AG04450 (cell line): Measurements from ENCODE around the gene MARCHF3. TPM values are rescaled to one million over a fixed set of nuclear protein-coding genes. Genes with fewer than 3 reads are reported as not detected.

Experiments used
- CTCF ChIA-PET: fragments of 300-600, 350-600 bp; formaldehyde crosslinking; extraction: SDS; loops from one replicate; lab custom pipeline; 2022; ENCODE audit warnings: antibody characterized with exemption, inconsistent platforms; lab: Charles Lee
- POLR2A ChIA-PET: fragments of 350-600 bp; formaldehyde crosslinking; extraction: SDS; loops from one replicate; lab custom pipeline; 2021; ENCODE audit warnings: antibody characterized with exemption, inconsistent platforms; lab: Yijun Ruan, JAX
- DNase-seq: peaks from one replicate; pipeline ENCODE4 v3.0.0-alpha.2; 2011; ENCODE audit warnings: low read depth, low spot score
- H3K27ac ChIP-seq: one replicate; pipeline ENCODE4 v1.5.1; 2012; ENCODE audit warnings: low read depth, low read length, control low read depth
- H3K27me3 ChIP-seq: one replicate; pipeline ENCODE4 v1.6.0; 2012; ENCODE audit warnings: low read length; ENCODE audit not compliant: control insufficient read depth, insufficient read depth
- H3K4me3 ChIP-seq: 2 replicates; pipeline ENCODE4 v1.5.1; 2011; ENCODE audit warnings: mild to moderate bottlenecking, low read depth, low read length, control low read depth
- H3K9me3 ChIP-seq: 2 replicates; pipeline ENCODE4 v1.5.1; 2012; ENCODE audit warnings: low read length; ENCODE audit not compliant: control insufficient read depth, insufficient read depth
- polyA minus RNA-seq: library from RNA; depleted of rRNA, polyadenylated mRNA; stranded (reverse); fragments of >200 nt; gene quantifications from 2 replicates; pipeline ENCODE4 v1.2.3, GENCODE V29; 2011; rRNA and poly(A)+ RNA removed
- polyA plus RNA-seq: library from polyadenylated mRNA; depleted of rRNA; stranded (reverse); fragments of >200 nt; gene quantifications from 2 replicates; pipeline ENCODE4 v1.2.3, GENCODE V29; 2011; rRNA removed
- TF ChIP-seq, protein P1 (sequence below): IDR thresholded peaks from 2 replicates; pipeline ENCODE4 v1.5.1; 2011; ENCODE audit warnings: low read depth, low read length, control low read depth, inconsistent platforms

The MARCHF3 gene, protein sequence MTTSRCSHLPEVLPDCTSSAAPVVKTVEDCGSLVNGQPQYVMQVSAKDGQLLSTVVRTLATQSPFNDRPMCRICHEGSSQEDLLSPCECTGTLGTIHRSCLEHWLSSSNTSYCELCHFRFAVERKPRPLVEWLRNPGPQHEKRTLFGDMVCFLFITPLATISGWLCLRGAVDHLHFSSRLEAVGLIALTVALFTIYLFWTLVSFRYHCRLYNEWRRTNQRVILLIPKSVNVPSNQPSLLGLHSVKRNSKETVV
- polyA plus RNA-seq (6.7 and 6.8 TPM in 2 replicates), polyA minus RNA-seq (8.5 and 15.1 TPM in 2 replicates)

DNA sequence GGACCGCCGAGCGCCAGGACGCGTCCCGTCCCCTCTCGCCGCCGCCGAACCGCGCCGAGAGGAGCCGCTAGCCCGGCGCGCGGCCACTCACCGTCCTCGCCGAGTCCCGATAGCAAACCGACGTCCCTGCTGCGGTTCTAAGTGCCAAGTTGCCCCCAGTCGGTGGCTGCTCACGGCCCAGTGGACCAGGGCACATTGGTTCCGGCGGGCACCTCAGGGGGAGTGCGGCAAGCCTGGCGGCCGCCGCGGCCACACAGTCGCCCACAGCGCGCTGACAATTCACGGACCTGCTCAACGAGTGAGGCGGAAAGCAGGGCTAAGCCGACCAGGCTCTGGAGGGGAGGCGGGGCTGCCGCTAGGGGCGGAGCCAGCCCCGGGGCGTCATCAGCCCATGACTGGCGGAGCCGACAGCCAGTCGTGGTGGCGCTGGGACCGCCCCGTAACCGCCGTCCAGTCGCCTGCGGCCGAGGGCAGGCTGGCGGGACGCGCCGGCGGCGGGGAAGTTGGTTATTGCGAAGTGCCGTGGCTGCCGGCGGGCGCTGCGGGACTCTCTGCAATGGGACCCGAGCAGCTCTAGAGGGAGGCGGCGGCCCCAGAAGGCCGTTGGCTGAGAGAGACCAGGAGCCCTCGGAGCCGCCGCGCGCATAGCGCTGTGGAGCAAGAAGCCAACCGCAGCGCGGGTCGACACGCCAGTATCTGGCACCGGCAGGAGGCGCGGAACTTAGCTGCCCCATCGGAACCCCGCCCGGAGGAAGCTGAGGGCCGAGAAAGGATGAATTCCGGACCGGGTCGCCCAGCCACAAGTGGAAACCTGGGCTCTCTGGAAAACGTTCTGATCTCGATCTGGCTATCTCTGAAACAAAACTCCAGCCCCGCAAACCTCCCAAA, at the start of gene MARCHF3:
TSS of gene MARCHF3 (minus strand) at position 300 of the 888 bp plus-strand sequence. CDS start 112,387 bp downstream, outside the sequence.
- ChIA-PET POLR2A (interaction anchor here (0.6 kb wide), 2 partner anchors 59 to 93 kb away, joined by 3 to 7 read pairs; no protein-coding TSS in a partner anchor), CTCF (interaction anchor here (1.2 to 2.5 kb wide), 6 partner anchors 14 to 462 kb away, joined by 3 to 11 read pairs (median 6); no protein-coding TSS in a partner anchor)
- H3K27me3 ChIP-seq, result no peaks in the 10 kb centered on the region

DNA sequence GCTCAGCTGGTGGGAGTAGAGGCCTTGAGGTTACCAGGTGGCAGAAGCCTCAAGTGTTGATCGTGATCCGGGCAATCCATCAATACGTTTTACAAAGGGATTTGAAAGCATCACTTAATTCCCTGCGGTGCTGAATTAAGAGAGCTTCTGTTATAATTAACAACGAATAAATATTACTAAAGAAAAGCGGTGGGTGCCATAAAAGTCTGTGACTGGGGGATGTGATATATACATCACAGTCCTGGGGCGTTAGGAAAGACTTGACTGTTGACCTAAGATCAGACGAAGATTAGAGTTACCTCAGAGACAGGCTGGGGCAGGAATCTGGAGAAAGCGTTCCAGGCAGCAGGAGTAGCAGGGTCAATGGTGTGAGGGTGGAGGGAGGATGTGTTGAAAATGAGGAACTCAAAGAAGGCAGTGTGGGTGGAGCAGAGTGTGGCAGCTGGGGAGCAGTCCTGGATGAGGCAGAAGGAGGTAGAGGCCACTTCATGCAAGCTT, 49.7 kb upstream of the MARCHF3 start:
- TF ChIP-seq, protein P1, sequence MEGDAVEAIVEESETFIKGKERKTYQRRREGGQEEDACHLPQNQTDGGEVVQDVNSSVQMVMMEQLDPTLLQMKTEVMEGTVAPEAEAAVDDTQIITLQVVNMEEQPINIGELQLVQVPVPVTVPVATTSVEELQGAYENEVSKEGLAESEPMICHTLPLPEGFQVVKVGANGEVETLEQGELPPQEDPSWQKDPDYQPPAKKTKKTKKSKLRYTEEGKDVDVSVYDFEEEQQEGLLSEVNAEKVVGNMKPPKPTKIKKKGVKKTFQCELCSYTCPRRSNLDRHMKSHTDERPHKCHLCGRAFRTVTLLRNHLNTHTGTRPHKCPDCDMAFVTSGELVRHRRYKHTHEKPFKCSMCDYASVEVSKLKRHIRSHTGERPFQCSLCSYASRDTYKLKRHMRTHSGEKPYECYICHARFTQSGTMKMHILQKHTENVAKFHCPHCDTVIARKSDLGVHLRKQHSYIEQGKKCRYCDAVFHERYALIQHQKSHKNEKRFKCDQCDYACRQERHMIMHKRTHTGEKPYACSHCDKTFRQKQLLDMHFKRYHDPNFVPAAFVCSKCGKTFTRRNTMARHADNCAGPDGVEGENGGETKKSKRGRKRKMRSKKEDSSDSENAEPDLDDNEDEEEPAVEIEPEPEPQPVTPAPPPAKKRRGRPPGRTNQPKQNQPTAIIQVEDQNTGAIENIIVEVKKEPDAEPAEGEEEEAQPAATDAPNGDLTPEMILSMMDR, result no peak
- H3K9me3 ChIP-seq, result no peaks in the 10 kb centered on the region
- POLR2A ChIA-PET, result no interaction called here
- H3K27me3 ChIP-seq, result no peaks in the 10 kb centered on the region
- CTCF ChIA-PET, result no interaction called here
- H3K27ac ChIP-seq, result no peak overlapping the region
- H3K4me3 ChIP-seq, result no peak overlapping the region
- no peak for DNase-seq

More for the DNA sequence above, at the start of gene MARCHF3:
- peak within 1 kb of the TSS; percentile 94 for H3K4me3 ChIP-seq
- peak; percentile 84 for DNase-seq
- no peaks in the 10 kb centered on the region; the same call in 1 of the 2 replicates for H3K9me3 ChIP-seq
- TF ChIP-seq, protein P1, result peak; percentile 40
- H3K27ac ChIP-seq, result peak within 1 kb of the TSS; percentile 60

DNA sequence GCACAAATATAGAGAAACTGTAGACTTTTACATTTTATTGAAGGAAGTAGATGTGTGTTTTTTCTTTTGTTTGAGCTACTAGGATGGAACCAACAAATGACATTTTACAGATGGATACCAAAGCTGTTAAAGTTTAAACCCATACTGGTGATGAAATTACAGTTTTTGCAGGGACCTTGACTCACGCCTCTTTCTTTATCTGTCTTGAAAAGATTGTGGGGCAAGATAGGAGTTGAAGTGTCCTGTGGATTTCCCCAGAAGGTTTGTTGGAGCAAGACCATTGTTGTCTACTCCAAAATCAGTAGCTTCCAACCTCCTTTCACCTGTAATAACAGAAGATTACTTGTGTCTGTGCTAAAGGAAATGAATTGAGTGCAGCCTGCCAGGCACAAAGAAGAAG, 47.0 kb upstream of the MARCHF3 start:
- no peak for DNase-seq
- TF ChIP-seq, protein P1, result no peak
- H3K27me3 ChIP-seq, result no peaks in the 10 kb centered on the region
- H3K27ac ChIP-seq, result no peak overlapping the region
- ChIA-PET CTCF (no interaction called here), POLR2A (no interaction called here)
- H3K9me3 ChIP-seq, result no peaks in the 10 kb centered on the region; the same call in 1 of the 2 replicates
- H3K4me3 ChIP-seq, result no peak overlapping the region

DNA sequence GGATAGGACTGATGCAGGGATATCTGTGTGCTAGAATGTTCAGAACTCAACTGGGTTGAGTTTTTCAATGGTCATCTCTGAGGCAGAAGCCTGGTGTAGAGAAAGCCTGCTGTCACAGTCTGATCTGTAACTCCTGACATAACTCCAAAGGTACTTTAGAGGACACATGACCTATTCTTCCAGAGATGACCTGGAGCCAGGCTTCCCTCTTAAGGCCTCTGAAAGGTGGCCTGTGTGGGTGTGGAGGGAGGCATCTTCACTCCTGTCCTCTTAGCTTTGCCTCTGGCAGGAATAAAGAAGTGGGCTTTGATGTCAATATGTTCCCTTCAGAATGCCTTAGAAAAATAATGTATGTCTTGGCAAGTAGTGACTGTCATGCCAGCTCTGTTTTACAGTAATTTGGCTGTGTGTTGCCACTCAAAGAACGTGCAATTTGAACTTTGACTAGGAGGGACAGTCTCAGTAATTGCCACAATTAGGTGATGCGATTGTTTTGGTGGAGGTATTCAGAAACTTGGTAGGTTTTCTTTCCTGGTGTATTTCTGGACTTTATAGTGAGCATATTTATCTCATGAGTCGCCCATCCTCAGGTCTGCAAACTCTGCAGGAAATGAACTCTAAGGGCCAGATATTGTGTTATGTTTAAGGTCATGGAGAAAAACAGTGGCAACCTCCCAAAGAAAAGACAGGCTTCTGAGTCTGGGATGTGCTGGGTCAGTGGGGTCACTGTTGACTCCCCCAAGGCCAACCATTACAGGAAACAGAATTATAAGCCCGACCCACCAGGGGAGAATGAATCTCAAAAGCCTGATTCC, 46.2 kb upstream of the MARCHF3 start:
- ChIA-PET CTCF (interaction anchor here (0.7 kb wide), 1 partner anchor 228 kb away, joined by 4 read pairs; no protein-coding TSS in a partner anchor), POLR2A (no interaction called here)
- no peak overlapping the region for H3K4me3 ChIP-seq
- no peak overlapping the region for H3K27ac ChIP-seq
- no peaks in the 10 kb centered on the region; the same call in 1 of the 2 replicates for H3K9me3 ChIP-seq
- DNase-seq, result no peak
- TF ChIP-seq, protein P1, result no peak
- no peaks in the 10 kb centered on the region for H3K27me3 ChIP-seq
